ENCODE data around the gene MGARP. TPM values are rescaled to one million over a fixed set of nuclear protein-coding genes. Genes with fewer than 3 reads are reported as not detected.
A peak's percentile ranks its signal among the peaks of the same experiment; 100 is the strongest.

Gene MGARP
- polyA plus RNA-seq, 1 of the 3 experiments (the other 2 are of a cell fraction): 22.9 TPM

DNA sequence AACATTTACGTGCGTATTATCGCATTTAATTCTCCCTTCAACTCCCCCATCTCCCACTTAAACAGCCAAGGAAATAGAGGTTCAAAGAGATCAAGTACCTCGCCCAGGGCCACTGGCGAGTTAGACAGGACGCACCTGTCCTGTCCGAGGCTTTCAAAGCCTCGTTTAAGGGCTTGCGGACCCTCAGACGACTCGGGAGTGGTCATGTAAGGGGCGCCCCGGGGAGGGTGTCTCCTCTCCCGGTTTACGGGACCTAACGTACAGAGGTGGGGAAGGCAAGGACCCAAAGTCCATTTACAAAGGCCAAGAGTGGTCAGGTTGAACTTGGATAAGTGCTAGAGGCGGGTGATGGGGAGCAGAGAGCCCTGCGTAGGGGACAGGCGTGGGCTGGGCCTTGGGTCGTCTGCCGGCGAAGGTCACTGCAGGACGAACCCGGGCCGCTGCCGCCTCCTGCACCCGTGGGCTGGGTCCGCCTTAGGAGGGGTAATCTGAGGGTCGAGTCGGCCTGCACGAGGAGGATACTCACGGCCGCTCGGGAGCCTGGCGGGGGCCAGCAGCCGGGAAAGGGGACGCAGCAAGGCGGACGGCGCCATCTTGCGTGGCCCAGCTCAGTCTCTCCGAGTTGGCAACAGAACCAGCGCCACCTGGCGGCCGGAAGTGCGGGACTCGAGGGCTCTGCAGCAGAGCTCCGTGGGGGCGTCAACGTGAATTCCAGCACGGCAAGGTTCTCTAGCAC is 15.3 kb upstream of the MGARP start (continued):
- TF ChIP-seq, protein P1, sequence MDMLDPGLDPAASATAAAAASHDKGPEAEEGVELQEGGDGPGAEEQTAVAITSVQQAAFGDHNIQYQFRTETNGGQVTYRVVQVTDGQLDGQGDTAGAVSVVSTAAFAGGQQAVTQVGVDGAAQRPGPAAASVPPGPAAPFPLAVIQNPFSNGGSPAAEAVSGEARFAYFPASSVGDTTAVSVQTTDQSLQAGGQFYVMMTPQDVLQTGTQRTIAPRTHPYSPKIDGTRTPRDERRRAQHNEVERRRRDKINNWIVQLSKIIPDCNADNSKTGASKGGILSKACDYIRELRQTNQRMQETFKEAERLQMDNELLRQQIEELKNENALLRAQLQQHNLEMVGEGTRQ (IDR thresholded peaks at IDR 0.05; ENCODE audit: borderline replicate concordance, low read depth, low read length): no peak
- TF ChIP-seq FOXM1 (IDR thresholded peaks at IDR 0.05; ENCODE audit: low read depth) (no peak), JUND (IDR thresholded peaks at IDR 0.05) (no peak), TEAD4 (IDR thresholded peaks at IDR 0.05; ENCODE audit: borderline replicate concordance, insufficient read depth) (no peak), POLR2AphosphoS5 (IDR thresholded peaks at IDR 0.05; ENCODE audit: low read depth, low read length) (peak; percentile 70), GATA2 (CRISPR knock-in tag; IDR thresholded peaks at IDR 0.05) (0 out of 2 replicates have a peak, but pooled peaks have one; percentile 20), TCF12 (IDR thresholded peaks at IDR 0.05) (peak; percentile 24; the same call in 1 of the 2 replicates), SIN3A (IDR thresholded peaks at IDR 0.05; ENCODE audit: borderline replicate concordance, low read depth, low read length) (peak; percentile 15; the same call in 1 of the 2 replicates)
- TF ChIP-seq, protein P2, sequence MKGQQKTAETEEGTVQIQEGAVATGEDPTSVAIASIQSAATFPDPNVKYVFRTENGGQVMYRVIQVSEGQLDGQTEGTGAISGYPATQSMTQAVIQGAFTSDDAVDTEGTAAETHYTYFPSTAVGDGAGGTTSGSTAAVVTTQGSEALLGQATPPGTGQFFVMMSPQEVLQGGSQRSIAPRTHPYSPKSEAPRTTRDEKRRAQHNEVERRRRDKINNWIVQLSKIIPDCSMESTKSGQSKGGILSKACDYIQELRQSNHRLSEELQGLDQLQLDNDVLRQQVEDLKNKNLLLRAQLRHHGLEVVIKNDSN (IDR thresholded peaks at IDR 0.05; ENCODE audit: borderline replicate concordance, low read depth): no peak
- TF ChIP-seq, protein P3, sequence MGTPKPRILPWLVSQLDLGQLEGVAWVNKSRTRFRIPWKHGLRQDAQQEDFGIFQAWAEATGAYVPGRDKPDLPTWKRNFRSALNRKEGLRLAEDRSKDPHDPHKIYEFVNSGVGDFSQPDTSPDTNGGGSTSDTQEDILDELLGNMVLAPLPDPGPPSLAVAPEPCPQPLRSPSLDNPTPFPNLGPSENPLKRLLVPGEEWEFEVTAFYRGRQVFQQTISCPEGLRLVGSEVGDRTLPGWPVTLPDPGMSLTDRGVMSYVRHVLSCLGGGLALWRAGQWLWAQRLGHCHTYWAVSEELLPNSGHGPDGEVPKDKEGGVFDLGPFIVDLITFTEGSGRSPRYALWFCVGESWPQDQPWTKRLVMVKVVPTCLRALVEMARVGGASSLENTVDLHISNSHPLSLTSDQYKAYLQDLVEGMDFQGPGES (IDR thresholded peaks at IDR 0.05; ENCODE audit: low read depth, low read length): no peak

DNA sequence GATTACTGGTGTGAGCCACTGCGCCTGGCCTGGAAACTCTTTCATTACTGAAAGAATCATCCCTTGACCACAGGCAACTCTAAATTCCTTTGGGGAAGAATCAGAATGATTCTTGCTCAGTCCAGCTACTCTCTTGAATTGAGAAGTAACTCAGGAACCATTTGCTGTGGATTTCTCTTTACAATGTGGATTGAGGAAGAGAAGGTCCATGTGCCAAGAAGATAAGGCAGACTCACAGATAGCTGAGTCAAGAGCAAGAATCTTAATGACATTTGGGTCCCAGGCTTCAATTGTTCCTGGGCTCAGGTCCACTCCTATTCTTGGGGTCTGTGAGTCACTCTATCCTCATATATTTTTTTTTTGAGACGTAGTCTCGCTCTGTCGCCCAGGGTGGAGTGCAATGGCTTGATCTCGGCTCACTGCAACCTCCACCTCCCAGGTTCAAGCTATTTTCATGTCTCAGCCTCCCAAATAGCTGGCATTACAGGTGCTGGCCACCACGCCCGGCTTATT is 6.2 kb upstream of the MGARP start:
- Histone ChIP-seq H3F3A (replicated peaks; ENCODE audit: insufficient read depth) (peaks cover 15% of the 10 kb centered on the region), H3K4me2 (no peak overlapping the region), H2AFZ (ENCODE audit: low read depth) (no peak overlapping the region), H4K20me1 (ENCODE audit: insufficient read depth) (no peaks in the 10 kb centered on the region), H3K36me3 (replicated peaks in 1 of 2; ENCODE audit: control insufficient read depth in 1 of 2, insufficient read depth in 2 of 2, low read length in 1 of 2) (peaks cover 5 to 12% of the 10 kb centered on the region in 2 experiments), H3K4me1 (ENCODE audit: control insufficient read depth in 1 of 2, insufficient read depth in 2 of 2, low read depth in 1 of 2, low read length in 1 of 2) (no peaks in the 10 kb centered on the region; a peak in 1 of 4 replicates), H3K4me3 (ENCODE audit: low read depth in 2 of 2, low read length in 1 of 2) (no peak overlapping the region), H3K9me2 (no peaks in the 10 kb centered on the region), H3K9ac (no peak overlapping the region), H3K79me2 (ENCODE audit: insufficient read depth) (no peaks in the 10 kb centered on the region), H3K27ac (ENCODE audit: low read depth in 2 of 2, low read length in 1 of 2) (no peak overlapping the region), H3K27me3 (ENCODE audit: insufficient read depth) (no peaks in the 10 kb centered on the region), H3K9me3 (no peaks in the 10 kb centered on the region)
- 96% methylated on average over 7 of the region's 7 CpGs for WGBS (ENCODE audit: low lambda C conversion rate)
- POLR2A ChIA-PET: no interaction called here
- CTCF ChIA-PET: interaction anchor here (0.5 to 3.2 kb wide), 2 partner anchors 9 to 189 kb away, joined by 3 to 15 read pairs; no protein-coding TSS in a partner anchor
- no peak for DNase-seq
- no peak for TF ChIP-seq FOXM1 (IDR thresholded peaks at IDR 0.05; ENCODE audit: low read depth)
- no peak for TF ChIP-seq MEF2A (IDR thresholded peaks at IDR 0.05; ENCODE audit: borderline replicate concordance, low read depth)
- TF ChIP-seq EZH2phosphoT487 (IDR thresholded peaks at IDR 0.05; ENCODE audit: borderline replicate concordance, low read depth): no peak
- TF ChIP-seq, protein P4, sequence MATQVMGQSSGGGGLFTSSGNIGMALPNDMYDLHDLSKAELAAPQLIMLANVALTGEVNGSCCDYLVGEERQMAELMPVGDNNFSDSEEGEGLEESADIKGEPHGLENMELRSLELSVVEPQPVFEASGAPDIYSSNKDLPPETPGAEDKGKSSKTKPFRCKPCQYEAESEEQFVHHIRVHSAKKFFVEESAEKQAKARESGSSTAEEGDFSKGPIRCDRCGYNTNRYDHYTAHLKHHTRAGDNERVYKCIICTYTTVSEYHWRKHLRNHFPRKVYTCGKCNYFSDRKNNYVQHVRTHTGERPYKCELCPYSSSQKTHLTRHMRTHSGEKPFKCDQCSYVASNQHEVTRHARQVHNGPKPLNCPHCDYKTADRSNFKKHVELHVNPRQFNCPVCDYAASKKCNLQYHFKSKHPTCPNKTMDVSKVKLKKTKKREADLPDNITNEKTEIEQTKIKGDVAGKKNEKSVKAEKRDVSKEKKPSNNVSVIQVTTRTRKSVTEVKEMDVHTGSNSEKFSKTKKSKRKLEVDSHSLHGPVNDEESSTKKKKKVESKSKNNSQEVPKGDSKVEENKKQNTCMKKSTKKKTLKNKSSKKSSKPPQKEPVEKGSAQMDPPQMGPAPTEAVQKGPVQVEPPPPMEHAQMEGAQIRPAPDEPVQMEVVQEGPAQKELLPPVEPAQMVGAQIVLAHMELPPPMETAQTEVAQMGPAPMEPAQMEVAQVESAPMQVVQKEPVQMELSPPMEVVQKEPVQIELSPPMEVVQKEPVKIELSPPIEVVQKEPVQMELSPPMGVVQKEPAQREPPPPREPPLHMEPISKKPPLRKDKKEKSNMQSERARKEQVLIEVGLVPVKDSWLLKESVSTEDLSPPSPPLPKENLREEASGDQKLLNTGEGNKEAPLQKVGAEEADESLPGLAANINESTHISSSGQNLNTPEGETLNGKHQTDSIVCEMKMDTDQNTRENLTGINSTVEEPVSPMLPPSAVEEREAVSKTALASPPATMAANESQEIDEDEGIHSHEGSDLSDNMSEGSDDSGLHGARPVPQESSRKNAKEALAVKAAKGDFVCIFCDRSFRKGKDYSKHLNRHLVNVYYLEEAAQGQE (IDR thresholded peaks at IDR 0.05; ENCODE audit: low read depth, low read length): no peak
- no peak for TF ChIP-seq RFX5 (IDR thresholded peaks at IDR 0.05; ENCODE audit: low read length)
- no peak for TF ChIP-seq NRF1 (IDR thresholded peaks at IDR 0.05; ENCODE audit: low read depth, low read length)
- no peak for TF ChIP-seq TEAD4 (IDR thresholded peaks at IDR 0.05; ENCODE audit: borderline replicate concordance, insufficient read depth)
- TF ChIP-seq, protein P5, sequence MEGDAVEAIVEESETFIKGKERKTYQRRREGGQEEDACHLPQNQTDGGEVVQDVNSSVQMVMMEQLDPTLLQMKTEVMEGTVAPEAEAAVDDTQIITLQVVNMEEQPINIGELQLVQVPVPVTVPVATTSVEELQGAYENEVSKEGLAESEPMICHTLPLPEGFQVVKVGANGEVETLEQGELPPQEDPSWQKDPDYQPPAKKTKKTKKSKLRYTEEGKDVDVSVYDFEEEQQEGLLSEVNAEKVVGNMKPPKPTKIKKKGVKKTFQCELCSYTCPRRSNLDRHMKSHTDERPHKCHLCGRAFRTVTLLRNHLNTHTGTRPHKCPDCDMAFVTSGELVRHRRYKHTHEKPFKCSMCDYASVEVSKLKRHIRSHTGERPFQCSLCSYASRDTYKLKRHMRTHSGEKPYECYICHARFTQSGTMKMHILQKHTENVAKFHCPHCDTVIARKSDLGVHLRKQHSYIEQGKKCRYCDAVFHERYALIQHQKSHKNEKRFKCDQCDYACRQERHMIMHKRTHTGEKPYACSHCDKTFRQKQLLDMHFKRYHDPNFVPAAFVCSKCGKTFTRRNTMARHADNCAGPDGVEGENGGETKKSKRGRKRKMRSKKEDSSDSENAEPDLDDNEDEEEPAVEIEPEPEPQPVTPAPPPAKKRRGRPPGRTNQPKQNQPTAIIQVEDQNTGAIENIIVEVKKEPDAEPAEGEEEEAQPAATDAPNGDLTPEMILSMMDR (IDR thresholded peaks at IDR 0.05): no peak
- TF ChIP-seq TAF1 (IDR thresholded peaks at IDR 0.05; ENCODE audit: borderline replicate concordance, low read depth, low read length): no peak
- TF ChIP-seq, protein P1 (IDR thresholded peaks at IDR 0.05; ENCODE audit: borderline replicate concordance, low read depth, low read length): no peak
- TF ChIP-seq, protein P6, sequence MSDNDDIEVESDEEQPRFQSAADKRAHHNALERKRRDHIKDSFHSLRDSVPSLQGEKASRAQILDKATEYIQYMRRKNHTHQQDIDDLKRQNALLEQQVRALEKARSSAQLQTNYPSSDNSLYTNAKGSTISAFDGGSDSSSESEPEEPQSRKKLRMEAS (IDR thresholded peaks at IDR 0.05; ENCODE audit: low read depth): no peak
- TF ChIP-seq RAD21 (IDR thresholded peaks at IDR 0.05; ENCODE audit: low read length): no peak
- TF ChIP-seq POLR2AphosphoS5 (IDR thresholded peaks at IDR 0.05; ENCODE audit: low read depth, low read length): no peak
